ACC112 (cell line): Measurements from ENCODE around the gene SOX13.

Experiments
- H2AFZ ChIP-seq: fragments of 200-600 bp; sonication (generic); one replicate; pipeline ENCODE4 v1.6.0; 2017; ENCODE audit warnings: antibody characterized with exemption, low read length; ENCODE audit not compliant: unreplicated experiment
- H3K27ac ChIP-seq: fragments of 200-600 bp; sonication (generic); 2 replicates; pipeline ENCODE4 v1.5.1; 2014; ENCODE audit warnings: low read depth, mild to moderate bottlenecking, antibody characterized with exemption, low read length, moderate library complexity
- H3K27me3 ChIP-seq: fragments of 200-600 bp; sonication (generic); 2 replicates; pipeline ENCODE4 v1.6.1; 2014; ENCODE audit warnings: mild to moderate bottlenecking, antibody characterized with exemption, low read length, moderate library complexity, mixed read lengths; ENCODE audit not compliant: insufficient read depth
- H3K36me3 ChIP-seq: fragments of 200-600 bp; sonication (generic); 2 replicates; pipeline ENCODE4 v1.6.1; 2016; ENCODE audit warnings: mild to moderate bottlenecking, antibody characterized with exemption, low read length, moderate library complexity, mixed read lengths; ENCODE audit not compliant: insufficient read depth
- H3K4me1 ChIP-seq: fragments of 200-600 bp; sonication (generic); one replicate; pipeline ENCODE4 v1.6.1; 2016; ENCODE audit warnings: low read length, mixed read lengths; ENCODE audit not compliant: insufficient read depth, unreplicated experiment, control insufficient read depth
- H3K4me3 ChIP-seq: fragments of 200-600 bp; sonication (generic); 2 replicates; pipeline ENCODE4 v1.5.1; 2014; ENCODE audit warnings: mild to moderate bottlenecking, low read depth, low read length
- H3K79me2 ChIP-seq: fragments of 200-600 bp; sonication (generic); one replicate; pipeline ENCODE4 v1.6.0; 2016; ENCODE audit warnings: low read length; ENCODE audit not compliant: control insufficient read depth, unreplicated experiment, insufficient read depth

The SOX13 gene

DNA sequence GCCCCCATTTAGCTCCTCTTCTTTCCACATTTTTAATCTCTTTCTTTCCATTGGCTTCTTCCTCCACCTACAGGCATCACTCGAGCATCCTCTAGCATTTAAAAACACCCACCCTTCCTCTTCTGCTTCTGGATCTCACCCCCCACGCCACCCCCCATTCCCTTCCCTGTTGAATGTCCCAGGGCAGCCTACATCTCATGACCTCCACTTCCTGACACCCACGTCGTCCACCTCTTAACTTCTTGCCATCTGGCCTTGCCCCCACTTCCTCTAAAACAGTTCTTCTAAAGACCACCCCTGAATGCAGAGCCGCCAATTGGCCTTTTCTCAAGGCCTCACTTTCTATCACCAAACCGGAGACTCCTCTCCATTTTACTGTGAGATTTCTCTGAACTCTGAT lies 85.0 kb downstream of the SOX13 start:
- H3K79me2 ChIP-seq = no peaks in the 10 kb centered on the region
- no peaks in the 10 kb centered on the region; the same call in 1 of the 2 replicates for H3K27me3 ChIP-seq
- H3K4me3 ChIP-seq = no peak overlapping the region
- no peaks in the 10 kb centered on the region for H3K36me3 ChIP-seq
- no peak overlapping the region for H3K27ac ChIP-seq
- H2AFZ ChIP-seq = no peak overlapping the region
- no peaks in the 10 kb centered on the region for H3K4me1 ChIP-seq

- Histone ChIP-seq H3K79me2 (no peaks in the 10 kb centered on the region), H3K4me1 (no peaks in the 10 kb centered on the region), H2AFZ (no peak overlapping the region), H3K4me3 (no peak overlapping the region), H3K36me3 (no peaks in the 10 kb centered on the region), H3K27me3 (no peaks in the 10 kb centered on the region; the same call in 1 of the 2 replicates), H3K27ac (no peak overlapping the region)
These were observed 88.9 kb downstream of the SOX13 start for GRCh38 chr1:204161609-204162493.

DNA sequence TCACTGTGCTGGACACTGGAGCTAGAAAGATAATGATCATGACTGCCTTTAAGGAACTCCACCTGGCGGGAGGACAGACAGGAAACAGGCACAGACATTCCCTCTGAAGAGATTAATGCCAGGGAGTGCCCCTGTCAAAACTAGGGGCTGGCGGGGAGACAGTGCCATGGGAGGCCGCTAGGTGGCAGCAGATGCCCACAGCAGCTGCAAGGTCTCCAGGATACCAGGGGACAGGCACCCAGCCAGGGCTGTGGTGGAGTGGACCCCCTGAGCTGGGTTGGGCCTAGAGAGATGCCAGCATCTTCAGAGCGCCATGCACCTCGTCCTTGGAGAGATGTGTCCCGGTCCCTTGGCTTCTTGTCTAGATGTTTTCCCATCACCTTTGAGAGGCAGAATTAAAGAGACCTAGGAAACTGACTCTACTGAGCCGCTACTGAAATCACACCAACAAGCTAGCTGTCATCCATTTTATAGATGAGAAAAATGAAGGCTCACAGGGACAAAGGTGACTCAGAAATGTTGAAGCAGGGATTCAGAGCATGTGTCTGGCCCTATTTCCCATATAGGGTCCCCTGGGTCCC lies 89.7 kb downstream of the SOX13 start:
- Histone ChIP-seq H3K27me3 (no peaks in the 10 kb centered on the region; the same call in 1 of the 2 replicates), H3K4me1 (no peaks in the 10 kb centered on the region), H3K79me2 (no peaks in the 10 kb centered on the region), H2AFZ (no peak overlapping the region), H3K4me3 (no peak overlapping the region), H3K27ac (no peak overlapping the region), H3K36me3 (no peaks in the 10 kb centered on the region)

DNA sequence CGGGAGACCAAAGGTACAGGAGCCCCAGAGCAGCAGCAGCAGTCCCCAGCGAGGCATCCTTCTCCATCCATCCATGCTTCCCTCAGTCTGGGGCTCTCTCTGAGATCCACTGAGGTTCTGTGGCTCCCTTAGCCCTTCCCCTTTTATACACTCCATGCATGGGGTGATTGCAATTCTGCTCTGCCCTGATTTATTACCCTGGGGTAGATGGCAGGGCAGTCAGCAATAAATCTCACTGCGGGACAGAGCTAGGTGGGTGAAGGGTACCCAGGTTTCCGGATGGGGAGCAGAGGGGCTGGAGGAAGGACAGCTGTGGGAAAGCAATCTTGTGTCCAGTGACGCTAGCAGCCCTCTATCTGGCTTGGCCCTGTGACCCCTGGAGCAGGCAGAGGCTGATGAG lies 93.3 kb downstream of the SOX13 start, which contains the start of gene REN:
REN (minus strand) TSS at position 119 of the 400 bp plus-strand sequence; CDS start at position 75, 44 bp downstream.
- no peaks in the 10 kb centered on the region for H3K27me3 ChIP-seq
- H3K4me3 ChIP-seq = no peak within 1 kb of the TSS
- H3K36me3 ChIP-seq = no peaks in the 10 kb centered on the region
- H3K4me1 ChIP-seq = no peaks in the 10 kb centered on the region
- no peaks in the 10 kb centered on the region for H3K79me2 ChIP-seq
- H3K27ac ChIP-seq = no peak within 1 kb of the TSS
- H2AFZ ChIP-seq = no peak within 1 kb of the TSS

- Histone ChIP-seq H3K4me3 (no peak overlapping the region), H3K79me2 (no peaks in the 10 kb centered on the region), H3K27ac (no peak overlapping the region), H3K36me3 (no peaks in the 10 kb centered on the region), H3K27me3 (no peaks in the 10 kb centered on the region), H3K4me1 (peaks cover 10% of the 10 kb centered on the region), H2AFZ (no peak overlapping the region)
These were observed 94.8 kb downstream of the SOX13 start for GRCh38 chr1:204167730-204168129.

- no peaks in the 10 kb centered on the region for H3K79me2 ChIP-seq
- H3K36me3 ChIP-seq = no peaks in the 10 kb centered on the region
- no peak overlapping the region for H3K27ac ChIP-seq
- H2AFZ ChIP-seq = no peak overlapping the region
- H3K4me3 ChIP-seq = no peak overlapping the region
- peaks cover 10% of the 10 kb centered on the region for H3K4me1 ChIP-seq
- H3K27me3 ChIP-seq = no peaks in the 10 kb centered on the region
These were observed 96.9 kb downstream of the SOX13 start for GRCh38 chr1:204169858-204170257.

DNA sequence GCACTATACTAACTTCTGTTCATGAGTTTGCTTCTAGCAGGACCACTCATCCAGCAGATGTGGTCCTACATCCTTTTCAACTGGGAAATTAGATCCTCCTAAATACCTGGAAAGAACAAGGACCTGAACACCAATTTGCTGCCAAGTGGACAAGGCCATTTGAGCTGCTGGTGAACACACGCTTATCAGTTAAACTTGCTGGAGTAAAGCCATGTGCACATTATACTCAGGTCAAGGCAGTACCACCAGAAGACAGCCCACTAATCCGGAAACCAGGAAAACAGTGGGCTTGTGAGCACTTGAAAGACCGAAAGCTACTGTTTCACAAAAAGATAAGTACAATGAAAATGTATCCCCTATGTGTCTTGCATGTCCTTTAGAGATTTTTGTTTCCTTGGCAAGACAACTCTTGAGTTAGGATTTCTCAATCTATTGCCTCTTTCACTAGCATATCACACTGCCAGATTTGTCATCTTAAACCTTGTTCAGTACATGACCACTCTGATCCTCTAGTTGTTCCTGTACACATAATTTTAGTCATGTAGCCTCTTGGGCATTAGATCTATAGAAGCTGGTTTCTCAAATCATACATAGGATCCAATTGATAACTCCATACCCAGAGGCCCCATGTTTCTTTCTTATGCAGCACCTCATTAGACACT lies 97.7 kb downstream of the SOX13 start:
- no peaks in the 10 kb centered on the region for H3K79me2 ChIP-seq
- no peak overlapping the region for H3K27ac ChIP-seq
- H3K36me3 ChIP-seq = no peaks in the 10 kb centered on the region
- H3K27me3 ChIP-seq = peaks cover 1% of the 10 kb centered on the region; the same call in 1 of the 2 replicates
- no peak overlapping the region for H2AFZ ChIP-seq
- peaks cover 10% of the 10 kb centered on the region for H3K4me1 ChIP-seq
- H3K4me3 ChIP-seq = no peak overlapping the region

DNA sequence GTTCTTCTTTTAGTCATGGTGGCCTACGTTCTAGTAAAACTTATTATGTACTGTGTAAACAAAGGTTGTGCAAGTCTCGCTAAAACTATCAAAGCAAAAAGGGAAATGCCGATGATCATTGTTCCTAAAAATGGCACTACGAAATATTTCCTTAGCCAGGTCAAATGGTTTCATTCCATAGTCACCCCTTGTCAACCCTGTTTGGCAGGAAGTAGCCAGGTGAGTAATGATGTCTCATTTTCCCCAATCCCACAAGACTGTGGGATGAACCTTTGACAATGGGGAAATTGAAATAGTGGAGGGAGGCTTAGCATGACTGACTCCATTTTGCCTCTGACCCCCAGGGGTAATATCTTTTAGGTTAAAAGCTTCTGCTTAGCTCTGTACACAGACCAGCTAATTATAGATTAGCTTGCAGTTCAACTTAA lies 98.8 kb downstream of the SOX13 start:
- Histone ChIP-seq H3K79me2 (no peaks in the 10 kb centered on the region), H2AFZ (no peak overlapping the region), H3K4me1 (peaks cover 10% of the 10 kb centered on the region), H3K4me3 (no peak overlapping the region), H3K27ac (no peak overlapping the region), H3K27me3 (peaks cover 13% of the 10 kb centered on the region), H3K36me3 (no peaks in the 10 kb centered on the region)

DNA sequence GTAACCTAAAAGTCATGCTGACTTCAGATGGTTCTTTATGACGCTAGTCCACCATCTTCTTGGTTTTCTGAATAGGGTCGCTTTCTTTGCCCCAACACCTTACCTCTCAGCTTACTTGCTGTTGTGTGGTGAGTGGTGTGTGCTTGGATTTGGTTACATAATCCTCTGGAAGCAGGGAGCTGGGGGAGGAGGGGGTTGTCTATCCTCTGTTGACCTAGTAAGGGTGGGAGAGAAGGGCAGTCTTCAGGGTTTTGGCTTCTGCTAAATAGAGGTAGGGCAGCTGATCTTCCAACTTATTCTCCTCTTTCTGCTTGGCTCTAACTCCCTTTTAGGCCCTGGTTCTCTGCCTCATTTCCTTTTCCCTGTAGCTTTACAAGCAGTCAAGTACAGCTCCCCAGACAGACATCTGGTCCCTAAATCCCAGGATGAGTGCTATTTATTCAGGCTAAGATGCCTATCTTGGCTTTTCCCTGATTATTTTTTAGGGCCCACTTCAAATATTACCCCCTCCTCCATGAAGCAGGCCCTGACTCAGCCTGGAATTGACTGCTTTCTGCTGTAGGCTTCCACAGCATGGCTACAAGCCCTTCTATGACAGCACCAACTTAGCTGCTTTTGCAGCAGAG lies 99.6 kb downstream of the SOX13 start:
- Histone ChIP-seq H3K4me1 (peaks cover 10% of the 10 kb centered on the region), H2AFZ (no peak overlapping the region), H3K4me3 (no peak overlapping the region)

DNA sequence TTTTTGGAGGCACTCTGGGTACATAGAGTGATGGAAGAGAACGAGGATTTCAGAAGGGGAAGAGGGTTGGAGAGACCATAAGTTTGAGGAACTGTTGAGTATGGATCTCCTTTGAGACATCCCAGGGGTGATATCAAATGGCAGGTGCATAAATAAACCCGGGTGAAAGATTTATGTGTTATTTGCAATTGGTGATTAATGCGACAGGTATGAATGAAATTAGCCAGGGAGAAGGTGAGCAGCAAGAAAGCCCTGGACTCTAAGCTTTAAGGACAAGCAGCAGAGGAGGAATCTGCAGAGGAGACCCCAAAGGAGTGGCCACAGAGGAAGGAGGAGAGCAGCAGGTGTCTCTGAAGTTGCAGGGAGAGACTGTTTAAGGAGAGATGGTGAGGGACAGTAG lies 102.0 kb downstream of the SOX13 start:
- Histone ChIP-seq H3K27ac (no peak overlapping the region), H3K27me3 (peaks cover 38% of the 10 kb centered on the region), H3K4me3 (no peak overlapping the region), H3K4me1 (peaks cover 10% of the 10 kb centered on the region), H3K36me3 (no peaks in the 10 kb centered on the region), H3K79me2 (no peaks in the 10 kb centered on the region), H2AFZ (no peak overlapping the region)

More for the DNA sequence above, 99.6 kb downstream of the SOX13 start:
- Histone ChIP-seq H3K79me2 (no peaks in the 10 kb centered on the region), H3K27ac (no peak overlapping the region), H3K27me3 (peaks cover 17% of the 10 kb centered on the region), H3K36me3 (no peaks in the 10 kb centered on the region)
